ENCODE results near the gene C8G.

The C8G gene

DNA sequence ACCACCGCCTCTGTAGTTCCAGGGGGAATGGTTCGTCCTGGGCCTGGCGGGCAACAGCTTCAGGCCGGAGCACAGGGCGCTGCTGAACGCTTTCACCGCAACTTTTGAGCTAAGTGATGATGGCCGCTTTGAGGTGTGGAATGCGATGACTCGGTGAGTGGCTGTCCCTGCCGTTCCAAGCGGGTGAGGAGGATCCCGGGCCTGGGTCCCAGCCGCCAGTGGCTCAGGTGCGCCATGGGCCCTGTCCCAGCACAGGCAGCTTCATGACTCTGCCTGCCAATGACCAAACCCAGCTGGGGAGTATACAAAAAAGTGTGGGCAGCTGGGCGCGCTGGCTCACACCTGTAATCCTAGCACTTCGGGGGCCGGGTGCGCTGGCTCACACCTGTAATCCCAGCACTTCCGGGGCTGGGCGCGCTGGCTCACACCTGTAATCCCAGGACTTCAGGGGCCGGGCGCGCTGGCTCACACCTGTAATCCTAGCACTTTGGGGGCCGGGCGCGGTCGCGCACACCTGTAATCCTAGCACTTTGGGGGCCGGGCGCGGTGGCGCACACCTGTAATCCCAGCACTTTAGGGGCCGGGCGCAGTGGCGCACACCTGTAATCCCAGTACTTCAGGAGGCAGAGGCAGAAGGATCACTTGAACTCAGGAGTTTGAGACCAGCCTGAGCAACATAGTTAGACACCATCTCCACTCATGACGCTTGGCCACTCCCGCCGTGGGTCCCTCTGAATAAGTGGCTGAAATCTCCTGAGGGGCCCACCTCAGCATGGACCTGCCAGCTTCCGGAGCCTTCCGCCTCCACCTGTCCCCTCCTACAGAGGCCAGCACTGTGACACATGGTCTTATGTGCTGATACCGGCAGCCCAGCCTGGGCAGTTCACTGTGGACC is 8.1 kb downstream of the C8G start:
- TF ChIP-seq ZFX (IDR thresholded peaks at IDR 0.05; ENCODE audit: borderline replicate concordance) = no peak
- TF ChIP-seq, protein P1, sequence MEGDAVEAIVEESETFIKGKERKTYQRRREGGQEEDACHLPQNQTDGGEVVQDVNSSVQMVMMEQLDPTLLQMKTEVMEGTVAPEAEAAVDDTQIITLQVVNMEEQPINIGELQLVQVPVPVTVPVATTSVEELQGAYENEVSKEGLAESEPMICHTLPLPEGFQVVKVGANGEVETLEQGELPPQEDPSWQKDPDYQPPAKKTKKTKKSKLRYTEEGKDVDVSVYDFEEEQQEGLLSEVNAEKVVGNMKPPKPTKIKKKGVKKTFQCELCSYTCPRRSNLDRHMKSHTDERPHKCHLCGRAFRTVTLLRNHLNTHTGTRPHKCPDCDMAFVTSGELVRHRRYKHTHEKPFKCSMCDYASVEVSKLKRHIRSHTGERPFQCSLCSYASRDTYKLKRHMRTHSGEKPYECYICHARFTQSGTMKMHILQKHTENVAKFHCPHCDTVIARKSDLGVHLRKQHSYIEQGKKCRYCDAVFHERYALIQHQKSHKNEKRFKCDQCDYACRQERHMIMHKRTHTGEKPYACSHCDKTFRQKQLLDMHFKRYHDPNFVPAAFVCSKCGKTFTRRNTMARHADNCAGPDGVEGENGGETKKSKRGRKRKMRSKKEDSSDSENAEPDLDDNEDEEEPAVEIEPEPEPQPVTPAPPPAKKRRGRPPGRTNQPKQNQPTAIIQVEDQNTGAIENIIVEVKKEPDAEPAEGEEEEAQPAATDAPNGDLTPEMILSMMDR (IDR thresholded peaks at IDR 0.05) = no peak
- H3K27ac ChIP-seq = no peak overlapping the region

DNA sequence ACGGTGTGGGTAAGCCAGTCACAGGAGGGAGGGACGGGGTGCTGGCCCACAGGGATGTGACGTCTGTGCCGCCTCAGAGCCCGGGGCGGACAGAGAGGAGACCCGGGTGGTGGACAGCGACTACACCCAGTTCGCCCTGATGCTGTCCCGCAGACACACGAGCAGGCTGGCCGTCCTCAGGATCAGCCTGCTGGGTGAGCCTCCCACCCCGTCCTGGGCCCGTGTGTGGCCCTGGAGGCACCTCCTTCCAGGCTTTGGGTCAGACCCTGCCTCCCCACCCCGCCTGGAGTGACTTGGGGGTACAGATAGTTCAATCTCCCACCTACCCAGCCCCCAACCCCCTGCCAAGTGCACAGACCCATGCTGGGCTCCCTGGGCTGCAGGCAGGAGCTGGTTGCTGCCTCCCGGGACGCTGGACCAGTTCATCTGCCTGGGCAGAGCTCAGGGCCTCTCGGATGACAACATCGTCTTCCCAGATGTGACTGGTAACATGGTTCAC is 8.8 kb downstream of the C8G start:
- H3K27ac ChIP-seq = no peak overlapping the region
- TF ChIP-seq, protein P1 (IDR thresholded peaks at IDR 0.05) = no peak
- no peak for TF ChIP-seq ZFX (IDR thresholded peaks at IDR 0.05; ENCODE audit: borderline replicate concordance)

DNA sequence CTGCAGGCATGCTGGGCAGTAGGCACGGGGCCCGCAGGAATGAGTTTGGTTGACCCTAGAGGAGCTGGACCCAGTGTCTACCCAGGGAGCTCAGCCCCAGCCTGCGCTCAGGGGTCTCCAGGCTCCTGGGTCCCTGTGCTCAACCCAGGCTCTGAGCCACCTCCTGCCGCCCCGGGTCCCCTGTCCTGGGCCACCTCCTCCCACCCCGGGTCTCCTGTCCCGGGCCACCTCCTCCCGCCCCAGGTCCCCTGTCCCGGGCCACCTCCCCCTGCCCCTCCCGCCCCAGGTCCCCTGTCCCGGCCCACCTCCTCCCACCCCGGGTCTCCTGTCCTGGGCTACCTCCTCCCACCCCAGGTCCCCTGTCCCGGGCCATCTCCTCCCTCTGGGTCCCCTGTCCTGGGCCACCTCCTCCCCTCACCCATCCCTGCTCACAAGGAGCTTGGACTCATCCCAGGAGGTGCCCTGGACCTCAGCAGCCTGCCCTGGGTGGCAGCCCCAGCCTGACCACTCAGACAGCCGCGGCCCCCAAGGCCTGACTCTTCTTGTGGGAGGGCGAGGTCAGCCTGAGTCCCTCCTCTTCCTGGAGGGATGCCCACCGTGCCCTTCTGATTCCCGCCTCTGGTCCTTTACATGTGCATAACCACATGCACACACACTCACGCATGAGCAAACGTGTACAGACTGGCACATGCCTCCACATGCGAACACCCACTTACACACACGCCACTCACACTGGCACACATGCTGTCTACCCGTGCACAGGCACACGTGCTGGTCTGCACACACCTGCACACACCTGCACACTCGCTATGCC is 9.4 kb downstream of the C8G start:
- TF ChIP-seq, protein P1 (IDR thresholded peaks at IDR 0.05) = no peak
- TF ChIP-seq ZFX (IDR thresholded peaks at IDR 0.05; ENCODE audit: borderline replicate concordance) = no peak
- H3K27ac ChIP-seq = no peak overlapping the region

DNA sequence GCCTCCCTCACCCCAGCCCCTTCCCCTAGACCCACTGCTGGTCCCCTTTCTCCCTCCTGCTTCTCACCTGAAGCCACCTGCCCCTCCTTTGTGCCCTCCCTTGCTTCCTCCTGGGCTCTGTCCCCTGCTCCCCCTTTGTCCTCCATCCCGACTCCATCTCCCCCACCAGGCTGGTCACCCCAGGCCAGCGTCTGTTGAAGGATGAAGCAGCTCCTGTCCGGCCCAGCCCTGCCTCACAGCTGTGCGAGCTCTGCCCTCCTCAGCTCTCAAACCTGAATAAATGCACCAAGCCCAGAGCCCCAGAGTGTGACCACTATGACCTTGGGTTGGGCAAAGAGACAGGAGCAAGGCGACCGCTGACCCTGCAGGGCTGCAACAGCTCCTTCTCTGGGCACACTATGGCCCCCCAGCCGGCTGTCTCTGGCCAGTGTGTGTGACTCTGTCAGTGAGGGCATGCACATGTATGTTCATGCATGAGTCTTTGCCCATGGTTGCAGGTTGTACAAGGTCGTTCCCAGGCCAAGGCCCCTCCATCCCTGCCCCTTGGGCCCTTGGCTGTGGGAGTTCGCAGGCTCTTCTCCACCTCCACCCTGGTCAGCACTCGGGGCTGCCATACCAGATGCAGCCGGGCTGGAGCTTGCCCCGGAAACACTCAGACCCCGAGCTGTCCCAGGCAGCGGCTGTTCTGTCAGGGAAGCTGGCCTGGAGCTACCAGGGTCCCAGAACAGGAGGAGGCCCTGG is 10.3 kb downstream of the C8G start:
- H3K27ac ChIP-seq = no peak overlapping the region
- TF ChIP-seq, protein P1 (IDR thresholded peaks at IDR 0.05) = no peak
- no peak for TF ChIP-seq ZFX (IDR thresholded peaks at IDR 0.05; ENCODE audit: borderline replicate concordance)

DNA sequence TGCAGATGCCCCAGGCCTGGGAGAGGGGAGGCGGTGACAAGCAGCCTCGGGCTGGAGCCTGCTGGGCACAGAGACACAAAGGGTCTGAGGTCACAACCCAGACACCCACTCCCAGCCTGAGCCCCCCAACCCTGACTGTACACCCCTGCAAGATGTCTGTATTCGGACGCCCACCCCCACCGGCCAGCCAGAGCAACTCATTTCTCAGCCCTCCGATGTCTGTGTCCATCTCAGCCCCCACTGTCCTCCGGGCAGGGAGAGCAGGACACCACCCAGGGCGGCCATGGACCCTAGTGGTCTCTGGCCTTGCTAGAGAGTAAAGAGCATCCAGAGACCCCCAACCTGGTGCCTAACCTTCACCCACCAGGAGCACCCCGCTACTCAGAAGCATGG is 10.9 kb downstream of the C8G start:
- TF ChIP-seq, protein P1 (IDR thresholded peaks at IDR 0.05) = no peak
- no peak for TF ChIP-seq ZFX (IDR thresholded peaks at IDR 0.05; ENCODE audit: borderline replicate concordance)
- no peak overlapping the region for H3K27ac ChIP-seq

DNA sequence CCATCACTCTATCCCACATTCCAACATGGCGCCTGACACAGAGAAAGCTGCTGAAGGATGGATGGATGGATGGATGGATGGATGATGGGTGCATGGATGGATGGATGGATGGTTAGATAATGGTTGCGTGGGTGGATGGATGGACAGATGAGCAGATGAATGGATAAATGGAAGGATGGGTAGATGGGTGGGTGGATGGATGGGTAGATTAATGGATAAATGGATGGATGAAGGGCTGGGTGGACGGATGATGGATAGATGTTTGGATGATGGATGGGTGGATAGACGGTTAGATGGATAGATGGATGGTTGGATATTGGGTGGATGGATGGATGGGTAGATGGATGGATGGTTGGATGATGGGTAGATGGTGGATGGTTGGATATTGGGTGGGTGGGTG is 11.6 kb downstream of the C8G start:
- TF ChIP-seq, protein P1 (IDR thresholded peaks at IDR 0.05) = no peak
- no peak for TF ChIP-seq ZFX (IDR thresholded peaks at IDR 0.05; ENCODE audit: borderline replicate concordance)

More for the DNA sequence above, 11.6 kb downstream of the C8G start:
- no peak overlapping the region for H3K27ac ChIP-seq

All from 22Rv1 (cell line).